PC-3 (cell line): ENCODE measurements around the gene RNF141.

Experiments used
- EZH2 ChIP-seq: fragments of 300-600 bp; sonication (generic); IDR thresholded peaks from one replicate; pipeline ENCODE4 v1.6.1; 2017; ENCODE audit warnings: antibody characterized with exemption, mild to moderate bottlenecking, low read length; ENCODE audit not compliant: unreplicated experiment
- TF ChIP-seq, protein P1 (sequence below): fragments of 300-600 bp; sonication (generic); conservative IDR thresholded peaks from 2 replicates; pipeline ENCODE4 v1.5.1; 2017; ENCODE audit warnings: antibody characterized with exemption, low read depth, mild to moderate bottlenecking, low read length

DNA sequence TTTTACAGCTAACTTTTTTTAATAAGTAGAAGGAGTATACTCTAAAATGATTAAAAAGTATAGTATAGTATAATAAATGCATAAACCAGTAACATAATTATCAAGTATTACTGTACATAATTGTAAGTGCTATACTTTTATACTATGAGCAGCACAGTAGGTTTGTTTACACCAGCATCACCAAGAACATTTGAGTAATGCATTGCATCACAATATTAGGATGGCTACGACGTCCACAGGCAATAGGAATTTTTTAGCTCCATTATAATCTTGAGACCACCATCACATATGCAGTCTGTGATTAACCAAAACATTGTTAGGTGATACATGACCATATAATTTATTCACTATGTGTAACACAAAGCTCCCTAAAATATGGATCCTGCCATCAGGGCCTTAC, 20.4 kb downstream of the RNF141 start:
- TF ChIP-seq, protein P1, sequence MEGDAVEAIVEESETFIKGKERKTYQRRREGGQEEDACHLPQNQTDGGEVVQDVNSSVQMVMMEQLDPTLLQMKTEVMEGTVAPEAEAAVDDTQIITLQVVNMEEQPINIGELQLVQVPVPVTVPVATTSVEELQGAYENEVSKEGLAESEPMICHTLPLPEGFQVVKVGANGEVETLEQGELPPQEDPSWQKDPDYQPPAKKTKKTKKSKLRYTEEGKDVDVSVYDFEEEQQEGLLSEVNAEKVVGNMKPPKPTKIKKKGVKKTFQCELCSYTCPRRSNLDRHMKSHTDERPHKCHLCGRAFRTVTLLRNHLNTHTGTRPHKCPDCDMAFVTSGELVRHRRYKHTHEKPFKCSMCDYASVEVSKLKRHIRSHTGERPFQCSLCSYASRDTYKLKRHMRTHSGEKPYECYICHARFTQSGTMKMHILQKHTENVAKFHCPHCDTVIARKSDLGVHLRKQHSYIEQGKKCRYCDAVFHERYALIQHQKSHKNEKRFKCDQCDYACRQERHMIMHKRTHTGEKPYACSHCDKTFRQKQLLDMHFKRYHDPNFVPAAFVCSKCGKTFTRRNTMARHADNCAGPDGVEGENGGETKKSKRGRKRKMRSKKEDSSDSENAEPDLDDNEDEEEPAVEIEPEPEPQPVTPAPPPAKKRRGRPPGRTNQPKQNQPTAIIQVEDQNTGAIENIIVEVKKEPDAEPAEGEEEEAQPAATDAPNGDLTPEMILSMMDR: no peak
- no peak for TF ChIP-seq EZH2
